Measurements from ENCODE around the gene LRRC56. TPM values are rescaled to one million over a fixed set of nuclear protein-coding genes. Genes with fewer than 3 reads are reported as not detected.

LRRC56 gene
- total and polyA plus RNA-seq, 8 donors = 1.8 to 4.7 (median 2.9) TPM

GRCh38 chr11:575313-575995 is 38.1 kb downstream of the LRRC56 start:
- H3K4me1 ChIP-seq = peaks cover 25 to 61% of the 10 kb centered on the region in 2 donors
- ATAC-seq (peak; percentile 6), DNase-seq (no peak)
- H3K36me3 ChIP-seq = no peaks in the 10 kb centered on the region
- H3K4me3 ChIP-seq = peak overlapping the region; percentile 61 to 76
- H3K27ac ChIP-seq = peak overlapping the region in 1 of 2 donors; percentile 23
- no peaks in the 10 kb centered on the region for H3K9me3 ChIP-seq
- intact Hi-C loops (cut with DNase I) = no loop called here
- no peak for TF ChIP-seq CTCF (IDR thresholded peaks at IDR 0.05)
- peaks cover 4 to 22% of the 10 kb centered on the region in 2 donors for H3K27me3 ChIP-seq

- H3K9me3 ChIP-seq = no peaks in the 10 kb centered on the region
- intact Hi-C loops (cut with DNase I) = no loop called here
- no peak for TF ChIP-seq CTCF (IDR thresholded peaks at IDR 0.05)
- ATAC-seq (peak; percentile 90), DNase-seq (peak; percentile 94 to 98 (median 96))
- H3K27ac ChIP-seq = peak within 1 kb of the TSS; percentile 87 to 95
- H3K4me3 ChIP-seq = peak within 1 kb of the TSS; percentile 76
- H3K27me3 ChIP-seq = peaks cover 4 to 22% of the 10 kb centered on the region in 2 donors
- no peaks in the 10 kb centered on the region for H3K36me3 ChIP-seq
- H3K4me1 ChIP-seq = peaks cover 25 to 66% of the 10 kb centered on the region in 2 donors
Observed at GRCh38 chr11:575996-576768, 38.9 kb downstream of the LRRC56 start, which contains the start of gene PHRF1. TSS of gene PHRF1 (plus strand) at chr11:576470. CDS start at chr11:581513, 5,043 bp downstream.

- peak overlapping the region in 1 of 2 donors; percentile 73 for H3K27ac ChIP-seq
- intact Hi-C loops (cut with DNase I) = no loop called here
- no peak for TF ChIP-seq CTCF (IDR thresholded peaks at IDR 0.05)
- H3K9me3 ChIP-seq = no peaks in the 10 kb centered on the region
- ATAC-seq = no peak
- H3K4me3 ChIP-seq = peak overlapping the region; percentile 76
- H3K27me3 ChIP-seq = peaks cover 4 to 22% of the 10 kb centered on the region in 2 donors
- H3K36me3 ChIP-seq = peaks cover 0 to 8% of the 10 kb centered on the region in 2 donors
- peaks cover 25 to 66% of the 10 kb centered on the region in 2 donors for H3K4me1 ChIP-seq
- DNase-seq = peak in 1 of 4 donors; percentile 84
Observed at GRCh38 chr11:576811-577610, 39.7 kb downstream of the LRRC56 start.

GRCh38 chr11:577611-577894 is 40.2 kb downstream of the LRRC56 start:
- no peak for DNase-seq
- Histone ChIP-seq H3K9me3 (no peaks in the 10 kb centered on the region), H3K36me3 (peaks cover 0 to 14% of the 10 kb centered on the region in 2 donors), H3K4me1 (peaks cover 25 to 66% of the 10 kb centered on the region in 2 donors), H3K27me3 (peaks cover 4 to 22% of the 10 kb centered on the region in 2 donors), H3K27ac (no peak overlapping the region), H3K4me3 (peak overlapping the region; percentile 76)
- ATAC-seq = no peak
- intact Hi-C loops (cut with DNase I) = no loop called here
- no peak for TF ChIP-seq CTCF (IDR thresholded peaks at IDR 0.05)
